Esophagus squamous epithelium (tissue), 5 donors: ENCODE results near the gene GYG2. TPM values are rescaled to one million over a fixed set of nuclear protein-coding genes. Genes with fewer than 3 reads are reported as not detected.

ENCODE experiments used
- DNase-seq: peaks from one replicate; lab custom pipeline; 2025; lab: John Stamatoyannopoulos, UW
- H3K27ac ChIP-seq, 4 donors: fragments of 200-600 bp; sonication (generic); one replicate each; pipeline ENCODE4 v1.5.1; 2016 to 2019; ENCODE audit warnings: mild to moderate bottlenecking in 1 of 4
- H3K27me3 ChIP-seq, 4 donors: fragments of 200-600 bp; sonication (generic); 1 replicate in 3 of 4; 2 replicates in 1 of 4; pipeline versions ENCODE4 v1.5.1 to v1.6.0; 2017 to 2021; ENCODE audit warnings: antibody characterized with exemption in 1 of 4
- H3K36me3 ChIP-seq, 3 donors: fragments of 200-600 bp; sonication (generic); one replicate each; pipeline ENCODE4 v1.5.1; 2016 to 2019
- H3K4me1 ChIP-seq, 3 donors: fragments of 200-600 bp; sonication (generic); one replicate each; pipeline ENCODE4 v1.5.1; 2017 to 2019
- H3K4me3 ChIP-seq, 4 donors: fragments of 200-600 bp; sonication (generic); 1 replicate in 3 of 4; 2 replicates in 1 of 4; pipeline ENCODE4 v1.5.1; 2016 to 2019; ENCODE audit warnings: mild to moderate bottlenecking in 2 of 4, moderate library complexity in 1 of 4
- H3K9me3 ChIP-seq, 3 donors: fragments of 200-600 bp; sonication (generic); one replicate each; pipeline ENCODE4 v1.5.1; 2016 to 2019
- POLR2A ChIP-seq, 4 donors: fragments of 450-650 bp; IDR thresholded peaks; one replicate each; pipeline ENCODE4 v1.6.1; 2017; ENCODE audit warnings: antibody characterized with exemption in 4 of 4, mild to moderate bottlenecking in 4 of 4, moderate library complexity in 3 of 4
- WGBS, 2 donors: methylation state at CpG; one replicate each; pipeline ENCODE4 v1.1.5; 2018; 5-methylcytosine and 5-hydroxymethylcytosine counted together
- intact Hi-C: fragments of 100-400 bp; cut with DNase I; formaldehyde crosslinking; loops from one replicate; pipeline ENCODE4 v1.15.0; 2022
- total RNA-seq, 4 donors: library from RNA; depleted of rRNA; stranded (reverse); fragments of >200 nt; gene quantifications; one replicate each; pipeline ENCODE4 v1.1.0, GENCODE V29; 2016
- TF ChIP-seq, protein P1 (sequence below), 6 experiments: fragments of 450-650 bp in 4 of 6; fragments of 200-600 bp in 2 of 6; sonication (generic) in 2 of 6; IDR thresholded peaks; one replicate each; pipeline ENCODE4 v1.5.1; 2016 to 2019; ENCODE audit warnings: antibody characterized with exemption in 6 of 6, mild to moderate bottlenecking in 4 of 6, moderate library complexity in 4 of 6
- donor health status: DM: yes; HTN: yes; CAD: no.

Gene GYG2
- total RNA-seq, 4 donors from 2014 or later: 0.42 to 1.7 (median 0.95) TPM; not detected in 1

DNA sequence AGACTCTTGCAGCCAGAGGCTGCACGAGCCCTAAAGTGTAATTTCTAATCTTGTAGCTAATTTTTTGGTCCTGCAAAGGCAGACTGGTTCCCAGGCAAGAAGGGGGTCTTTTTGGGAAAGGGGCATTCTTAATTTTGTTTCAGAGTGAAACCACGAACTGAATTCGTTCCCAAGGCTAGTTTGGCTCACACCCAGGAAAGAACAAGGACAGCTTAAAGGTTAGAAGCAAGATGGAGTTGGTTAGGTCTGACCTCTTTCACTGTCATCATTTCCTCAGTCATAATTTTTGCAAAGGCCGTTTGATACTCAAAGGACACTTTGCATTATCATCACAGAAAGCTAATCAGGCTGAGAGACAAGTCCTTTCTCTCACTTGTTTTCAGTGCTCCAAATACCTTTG is 46.0 kb upstream of the GYG2 start:
- Histone ChIP-seq H3K36me3 (no peaks in the 10 kb centered on the region), H3K4me1 (no peaks in the 10 kb centered on the region), H3K27ac (no peak overlapping the region), H3K4me3 (no peak overlapping the region), H3K9me3 (no peaks in the 10 kb centered on the region), H3K27me3 (no peaks in the 10 kb centered on the region)
- DNase-seq: no peak
- intact Hi-C loops: no loop called here
- 36 to 79% methylated on average over 2 to 3 of the region's 4 CpGs for WGBS, 2 donors
- TF ChIP-seq, protein P1, sequence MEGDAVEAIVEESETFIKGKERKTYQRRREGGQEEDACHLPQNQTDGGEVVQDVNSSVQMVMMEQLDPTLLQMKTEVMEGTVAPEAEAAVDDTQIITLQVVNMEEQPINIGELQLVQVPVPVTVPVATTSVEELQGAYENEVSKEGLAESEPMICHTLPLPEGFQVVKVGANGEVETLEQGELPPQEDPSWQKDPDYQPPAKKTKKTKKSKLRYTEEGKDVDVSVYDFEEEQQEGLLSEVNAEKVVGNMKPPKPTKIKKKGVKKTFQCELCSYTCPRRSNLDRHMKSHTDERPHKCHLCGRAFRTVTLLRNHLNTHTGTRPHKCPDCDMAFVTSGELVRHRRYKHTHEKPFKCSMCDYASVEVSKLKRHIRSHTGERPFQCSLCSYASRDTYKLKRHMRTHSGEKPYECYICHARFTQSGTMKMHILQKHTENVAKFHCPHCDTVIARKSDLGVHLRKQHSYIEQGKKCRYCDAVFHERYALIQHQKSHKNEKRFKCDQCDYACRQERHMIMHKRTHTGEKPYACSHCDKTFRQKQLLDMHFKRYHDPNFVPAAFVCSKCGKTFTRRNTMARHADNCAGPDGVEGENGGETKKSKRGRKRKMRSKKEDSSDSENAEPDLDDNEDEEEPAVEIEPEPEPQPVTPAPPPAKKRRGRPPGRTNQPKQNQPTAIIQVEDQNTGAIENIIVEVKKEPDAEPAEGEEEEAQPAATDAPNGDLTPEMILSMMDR (IDR thresholded peaks at IDR 0.05): no peak
- TF ChIP-seq POLR2A (IDR thresholded peaks at IDR 0.05): no peak

DNA sequence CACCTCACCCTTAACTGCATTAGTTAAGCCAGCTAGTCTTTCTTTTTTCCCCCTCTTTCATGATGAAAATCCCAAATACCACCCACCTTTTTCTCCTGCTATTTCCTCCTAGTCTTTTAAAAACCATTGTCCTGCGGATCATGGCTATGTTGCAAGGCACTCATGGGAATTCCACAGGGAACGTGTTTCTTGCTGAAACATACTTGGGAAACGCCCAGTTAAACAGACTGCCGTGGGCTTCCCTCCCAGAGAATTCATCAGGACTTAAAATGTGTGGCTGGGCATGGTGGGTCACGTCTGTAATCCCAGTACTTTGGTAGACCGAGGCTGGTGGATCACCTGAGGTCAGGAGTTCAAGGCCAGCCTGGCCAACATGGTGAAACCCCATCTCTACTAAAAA is 44.7 kb upstream of the GYG2 start:
- Histone ChIP-seq H3K27ac (no peak overlapping the region), H3K36me3 (no peaks in the 10 kb centered on the region), H3K9me3 (no peaks in the 10 kb centered on the region), H3K4me3 (no peak overlapping the region), H3K4me1 (no peaks in the 10 kb centered on the region), H3K27me3 (no peaks in the 10 kb centered on the region)
- intact Hi-C loops: no loop called here
- 64 to 67% methylated on average over 2 to 4 of the region's 6 CpGs for WGBS, 2 donors
- DNase-seq: no peak
- TF ChIP-seq, protein P1 (IDR thresholded peaks at IDR 0.05): no peak
- no peak for TF ChIP-seq POLR2A (IDR thresholded peaks at IDR 0.05)

GRCh38 chrX:2785538-2785937 is 43.2 kb upstream of the GYG2 start:
- Histone ChIP-seq H3K9me3 (no peaks in the 10 kb centered on the region), H3K4me1 (no peaks in the 10 kb centered on the region), H3K36me3 (no peaks in the 10 kb centered on the region), H3K27ac (no peak overlapping the region), H3K4me3 (no peak overlapping the region), H3K27me3 (no peaks in the 10 kb centered on the region)
- intact Hi-C loops: no loop called here
- no peak for DNase-seq
- TF ChIP-seq, protein P1 (IDR thresholded peaks at IDR 0.05): no peak
- TF ChIP-seq POLR2A (IDR thresholded peaks at IDR 0.05): no peak
- WGBS, 2 donors: 17 to 47% methylated on average over 3 to 4 of the region's 4 CpGs

GRCh38 chrX:2788980-2789379 is 39.8 kb upstream of the GYG2 start:
- Histone ChIP-seq H3K27ac (no peak overlapping the region), H3K9me3 (no peaks in the 10 kb centered on the region), H3K4me3 (no peak overlapping the region), H3K36me3 (no peaks in the 10 kb centered on the region), H3K4me1 (no peaks in the 10 kb centered on the region), H3K27me3 (no peaks in the 10 kb centered on the region)
- DNase-seq: no peak
- intact Hi-C loops: no loop called here
- WGBS, 2 donors: 69 to 73% methylated on average over 4 of the region's 4 CpGs
- no peak for TF ChIP-seq POLR2A (IDR thresholded peaks at IDR 0.05)
- TF ChIP-seq, protein P1 (IDR thresholded peaks at IDR 0.05): no peak

GRCh38 chrX:2789569-2789968 is 39.2 kb upstream of the GYG2 start:
- 95 to 97% methylated on average over 3 of the region's 3 CpGs for WGBS, 2 donors
- Histone ChIP-seq H3K27me3 (no peaks in the 10 kb centered on the region), H3K9me3 (no peaks in the 10 kb centered on the region), H3K4me1 (no peaks in the 10 kb centered on the region), H3K36me3 (no peaks in the 10 kb centered on the region), H3K4me3 (no peak overlapping the region), H3K27ac (no peak overlapping the region)
- no peak for TF ChIP-seq POLR2A (IDR thresholded peaks at IDR 0.05)
- TF ChIP-seq, protein P1 (IDR thresholded peaks at IDR 0.05): no peak
- no peak for DNase-seq
- intact Hi-C loops: no loop called here
